Muscle of arm (tissue), 14 donors: ENCODE results near the gene ABHD11. TPM values are rescaled to one million over a fixed set of nuclear protein-coding genes. Genes with fewer than 3 reads are reported as not detected.
A peak's percentile ranks its signal among the peaks of the same experiment; 100 is the strongest.
"Not testable (repeated sequence)": the region's sequence is repeated elsewhere in the genome, so short reads cannot be mapped to it uniquely, and the experiment has no call there.

Experiments
- DNase-seq: peaks from one replicate; pipeline ENCODE4 v3.0.0-alpha.2; 2013
- long read RNA-seq, 11 donors: transcript quantifications; one replicate each; lab custom pipeline, GENCODE V29; 2026
- polyA plus RNA-seq, 12 donors: library from polyadenylated mRNA; unstranded; fragments of 120-200 nt; gene quantifications; one replicate each; pipeline ENCODE4 v1.2.1, GENCODE V29; 2013; ENCODE audit not compliant: insufficient read length in 12 of 12

Gene ABHD11
- polyA plus RNA-seq = 10 to 100 TPM in 8 of 12 donors, 1 to 10 TPM in 3, not detected in 1; 8.4 to 47.3 (median 10.5) TPM
- long read RNA-seq, donor 1, transcript ABHD11-201 (6 exons, 1,483 nt) = major isoform, 9 of 11 reads
- long read RNA-seq, donor 1, partial matches to known transcripts = 0 of 11 reads
- long read RNA-seq, donor 1, other reads (novel, unspliced or antisense) = 0 of 11 reads
- long read RNA-seq, donor 2, partial matches to known transcripts = 0 of 5 reads
- long read RNA-seq, donor 2, other reads (novel, unspliced or antisense) = 0 of 5 reads
- long read RNA-seq, donor 3, partial matches to known transcripts = 0 of 2 reads
- long read RNA-seq, donor 3, other reads (novel, unspliced or antisense) = 0 of 2 reads
- long read RNA-seq, donor 4 = 0 reads
- long read RNA-seq, donor 5, transcript ABHD11-201 (6 exons, 1,483 nt) = major isoform, 10 of 13 reads
- long read RNA-seq, donor 5, partial matches to known transcripts = 0 of 13 reads
- long read RNA-seq, donor 5, other reads (novel, unspliced or antisense) = 0 of 13 reads
- long read RNA-seq, donor 6 = 0 reads
- long read RNA-seq, donor 7, partial matches to known transcripts = 0 of 1 reads
- long read RNA-seq, donor 7, other reads (novel, unspliced or antisense) = 0 of 1 reads
- long read RNA-seq, donor 8, transcript ABHD11-201 (6 exons, 1,483 nt) = major isoform, 5 of 8 reads
- long read RNA-seq, donor 8, partial matches to known transcripts = 0 of 8 reads
- long read RNA-seq, donor 8, other reads (novel, unspliced or antisense) = 0 of 8 reads
- long read RNA-seq, donor 9, partial matches to known transcripts = 0 of 2 reads
- long read RNA-seq, donor 9, other reads (novel, unspliced or antisense) = 0 of 2 reads
- long read RNA-seq, donor 10, partial matches to known transcripts = 0 of 4 reads
- long read RNA-seq, donor 10, other reads (novel, unspliced or antisense) = 0 of 4 reads
- long read RNA-seq, donor 11, partial matches to known transcripts = 0 of 3 reads
- long read RNA-seq, donor 11, other reads (novel, unspliced or antisense) = 0 of 3 reads

- peak; percentile 96 for DNase-seq
Observed at GRCh38 chr7:73738612-73739386, at the start of gene ABHD11. Gene ABHD11 (minus strand): TSS chr7:73738802. CDS start chr7:73738770, 32 bp downstream.

GRCh38 chr7:73787786-73788048, 49.1 kb upstream of the ABHD11 start:
- DNase-seq = not testable (repeated sequence)

- DNase-seq = no peak
Observed at GRCh38 chr7:73786588-73786987, 48.0 kb upstream of the ABHD11 start.

GRCh38 chr7:73779517-73779916, 40.9 kb upstream of the ABHD11 start:
- DNase-seq = no peak

GRCh38 chr7:73778801-73779389, 40.3 kb upstream of the ABHD11 start:
- DNase-seq = no peak

GRCh38 chr7:73774923-73775322, 36.3 kb upstream of the ABHD11 start:
- no peak for DNase-seq

- no peak for DNase-seq
Observed at GRCh38 chr7:73773700-73774517, 35.3 kb upstream of the ABHD11 start.

GRCh38 chr7:73770860-73771670, 32.5 kb upstream of the ABHD11 start:
- DNase-seq = no peak

GRCh38 chr7:73770002-73770859, 31.6 kb upstream of the ABHD11 start, which contains the start of gene CLDN3:
Gene CLDN3 (minus strand): TSS chr7:73770270. CDS start chr7:73770049, 221 bp downstream.
- no peak for DNase-seq

GRCh38 chr7:73769481-73770001, 30.9 kb upstream of the ABHD11 start:
- DNase-seq = no peak

GRCh38 chr7:73768641-73769480, 30.3 kb upstream of the ABHD11 start:
- DNase-seq = no peak

GRCh38 chr7:73766556-73767229, 28.1 kb upstream of the ABHD11 start:
- no peak for DNase-seq

- no peak for DNase-seq
Observed at GRCh38 chr7:73762659-73762999, 24.0 kb upstream of the ABHD11 start.

- DNase-seq = no peak
Observed at GRCh38 chr7:73761854-73762658, 23.5 kb upstream of the ABHD11 start.

GRCh38 chr7:73758581-73759138, 20.1 kb upstream of the ABHD11 start:
- DNase-seq = no peak
